Stimulated activated CD4-positive, alpha-beta T cell treated with anti-CD3 and anti-CD28 coated beads, Interleukin-1b, Interleukin-23, amount 100 ng/mL, for 4 hours (primary cell): Measurements from ENCODE around the gene MGLL.

Source experiments
- DNase-seq, 2 donors: peaks; one replicate each; pipeline ENCODE4 v3.0.0-alpha.2; 2020; ENCODE audit warnings: low read depth in 2 of 2

MGLL gene

GRCh38 chr3:127741690-127742089 lies 80.6 kb downstream of the MGLL start:
- DNase-seq = no peak

- no peak for DNase-seq
Measured at GRCh38 chr3:127741246-127741645, 81.1 kb downstream of the MGLL start.

- no peak for DNase-seq
Measured at GRCh38 chr3:127740136-127740915, 82.0 kb downstream of the MGLL start.

- no peak for DNase-seq
Measured at GRCh38 chr3:127739347-127740135, 82.8 kb downstream of the MGLL start.

- DNase-seq = no peak
Measured at GRCh38 chr3:127738192-127738840, 84.0 kb downstream of the MGLL start.

- DNase-seq = no peak
Measured at GRCh38 chr3:127736801-127737539, 85.3 kb downstream of the MGLL start.

DNA sequence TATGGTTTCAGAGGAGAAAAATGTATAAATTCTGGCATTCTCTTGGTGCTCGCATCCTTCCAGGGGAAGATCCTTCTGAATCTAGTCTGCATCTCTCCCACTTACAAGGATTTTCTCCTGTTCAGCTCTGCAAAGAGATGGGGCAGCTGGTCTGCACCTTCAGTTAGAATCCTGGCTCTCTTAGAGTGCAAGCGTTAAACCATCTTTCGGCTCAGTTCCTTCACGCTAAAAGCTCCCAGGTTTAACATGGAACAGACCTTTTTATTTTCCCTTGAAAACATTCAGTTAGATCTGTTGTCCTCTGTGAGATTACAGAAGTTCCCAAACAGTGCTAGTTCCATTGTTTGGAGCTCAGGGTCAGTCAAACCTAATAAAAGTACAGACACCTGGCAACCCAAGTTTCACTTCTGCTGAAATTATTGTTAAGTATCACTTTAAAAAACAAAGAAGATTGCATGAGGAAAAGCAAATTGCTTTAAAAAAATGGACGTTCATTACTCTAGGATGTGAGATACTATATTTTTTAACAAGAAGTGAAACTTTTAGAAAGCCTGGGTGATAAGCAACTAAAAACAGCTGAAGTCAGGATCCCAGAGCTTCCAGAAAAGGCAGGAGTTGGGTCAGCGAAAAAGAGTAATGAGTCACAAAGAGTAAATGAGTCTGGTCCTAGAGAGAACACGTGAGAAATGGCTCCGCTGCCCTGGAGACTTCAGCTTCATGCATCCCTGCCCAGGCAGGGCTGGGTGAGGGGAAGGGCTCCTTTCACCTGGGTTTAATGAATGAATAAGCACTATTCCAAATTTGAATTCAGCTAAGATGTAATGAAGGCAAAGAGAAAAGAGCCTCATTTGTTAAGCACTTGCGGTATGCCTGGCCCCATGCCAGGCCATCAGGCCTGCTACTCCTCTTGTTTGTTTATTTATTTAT lies 86.3 kb downstream of the MGLL start:
- no peak for DNase-seq

- DNase-seq = no peak
Measured at GRCh38 chr3:127734754-127735473, 87.4 kb downstream of the MGLL start.

- no peak for DNase-seq
Measured at GRCh38 chr3:127734181-127734720, 88.1 kb downstream of the MGLL start.

- no peak for DNase-seq
Measured at GRCh38 chr3:127733781-127734180, 88.5 kb downstream of the MGLL start.

DNA sequence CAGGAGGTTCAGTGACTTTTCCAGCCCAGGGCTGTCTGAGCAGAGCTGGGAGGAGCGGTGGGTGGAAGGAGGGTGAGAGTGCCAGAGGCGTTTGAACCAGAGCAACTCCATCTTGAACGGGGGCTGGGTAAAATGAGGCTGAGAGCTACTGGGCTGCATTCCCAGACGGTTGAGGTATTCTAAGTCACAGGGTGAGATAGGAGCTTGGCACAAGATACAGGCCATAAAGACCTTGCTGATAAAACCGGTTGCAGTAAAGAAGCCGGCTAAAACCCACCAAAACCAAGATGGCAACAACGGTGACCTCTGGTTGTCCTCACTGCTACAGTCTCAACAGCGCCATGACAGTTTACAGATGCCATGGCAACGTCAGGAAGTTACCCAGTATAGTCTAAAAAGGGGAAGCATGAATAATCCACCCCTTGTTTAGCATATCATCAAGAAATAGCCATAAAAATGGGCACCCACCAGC lies 89.4 kb downstream of the MGLL start:
- no peak for DNase-seq

GRCh38 chr3:127732303-127732702 lies 90.0 kb downstream of the MGLL start:
- DNase-seq = no peak

- DNase-seq = no peak
Measured at GRCh38 chr3:127731546-127732289, 90.6 kb downstream of the MGLL start.

DNA sequence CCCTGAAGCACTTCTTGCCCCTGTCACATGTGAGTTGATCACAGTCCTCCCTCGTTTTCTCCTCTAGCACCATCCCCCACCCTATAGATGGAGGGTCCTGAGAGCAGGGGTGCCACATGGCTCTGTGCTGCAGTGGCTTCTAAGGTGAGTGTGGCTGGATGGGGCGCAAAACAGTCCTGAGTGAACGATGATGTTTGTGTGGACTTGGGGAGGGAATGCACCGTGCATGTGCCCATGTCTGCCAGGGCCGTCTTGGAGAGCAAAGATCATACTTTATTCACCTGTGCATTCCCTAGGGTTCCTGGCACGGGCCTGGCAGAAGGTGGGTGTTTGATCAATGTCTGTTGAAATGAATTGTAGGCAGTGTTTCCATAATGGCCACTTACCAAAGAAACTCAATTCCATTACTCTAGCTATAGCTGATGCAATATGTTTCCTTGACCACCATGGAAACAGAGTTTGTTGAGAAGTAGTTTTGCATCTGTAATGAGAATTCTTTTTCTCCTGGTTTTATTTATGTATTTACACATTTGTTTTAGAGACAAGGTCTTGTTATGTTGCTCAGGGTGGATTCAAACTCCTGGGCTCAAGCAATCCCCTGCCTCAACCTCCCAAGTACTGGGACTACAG lies 91.5 kb downstream of the MGLL start:
- no peak for DNase-seq

DNA sequence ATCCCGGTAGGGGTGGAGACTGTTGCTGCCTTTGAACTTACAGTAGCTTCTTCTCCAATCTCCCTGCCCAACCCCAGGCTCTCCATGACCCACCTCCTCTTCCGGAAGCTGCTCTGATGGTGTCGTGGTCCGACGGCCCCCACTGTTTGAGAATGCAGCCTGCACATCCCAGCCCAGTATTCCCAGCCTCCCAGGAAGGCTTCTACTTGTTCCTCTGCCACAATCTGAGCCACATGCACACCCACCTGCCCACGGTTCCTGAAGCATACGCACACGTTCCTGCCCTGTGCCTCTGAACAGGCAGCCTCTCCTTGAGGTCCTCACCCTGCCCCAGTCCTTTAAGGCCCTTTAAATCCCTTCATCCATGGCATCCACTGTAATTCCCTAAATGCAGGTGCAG lies 92.1 kb downstream of the MGLL start:
- DNase-seq = no peak

DNA sequence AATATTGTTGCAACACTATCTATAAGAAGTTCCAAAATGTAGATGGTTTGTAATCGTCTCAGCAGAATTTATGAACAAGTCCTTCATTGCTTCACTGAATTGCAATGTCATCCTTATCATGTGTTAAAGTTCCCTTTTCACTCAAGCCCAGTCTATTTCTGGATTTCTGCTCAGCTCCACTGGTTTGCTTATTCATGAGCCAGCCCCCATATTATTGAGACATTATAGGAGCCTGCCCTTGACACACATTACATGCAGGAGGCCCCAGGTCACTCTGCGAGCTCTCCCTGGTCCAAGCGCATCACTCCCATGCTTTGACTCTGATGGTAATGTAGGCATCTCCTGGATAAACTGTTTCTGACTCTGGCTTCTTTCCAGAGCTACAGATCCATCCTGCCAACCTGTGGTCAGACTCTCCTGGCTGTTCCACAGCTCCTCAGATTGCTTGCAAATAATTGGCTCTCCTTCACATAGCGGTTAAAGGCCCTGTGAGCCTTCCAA lies 92.7 kb downstream of the MGLL start:
- no peak for DNase-seq

GRCh38 chr3:127728417-127729015 lies 93.8 kb downstream of the MGLL start:
- no peak for DNase-seq

GRCh38 chr3:127726894-127727293 lies 95.4 kb downstream of the MGLL start:
- DNase-seq = no peak
